Fibroblast of the conjunctiva (primary cell): ENCODE results near the gene FOXP1.

Experiments
- DNase-seq: peaks from one replicate; pipeline ENCODE4 v3.0.0-alpha.2; 2010; ENCODE audit warnings: low read depth

Gene FOXP1

GRCh38 chr3:71586810-71587242, 3.3 kb upstream of the FOXP1 start:
- no peak for DNase-seq

- peak; percentile 41 for DNase-seq
These were observed 2.6 kb upstream of the FOXP1 start for GRCh38 chr3:71585887-71586809.

- DNase-seq, result no peak
These were observed 1.6 kb upstream of the FOXP1 start for GRCh38 chr3:71585131-71585530.

- DNase-seq, result no peak
These were observed 975 bp upstream of the FOXP1 start for GRCh38 chr3:71584394-71585011.

GRCh38 chr3:71582612-71583565, 639 bp downstream of the FOXP1 start:
- no peak for DNase-seq

DNA sequence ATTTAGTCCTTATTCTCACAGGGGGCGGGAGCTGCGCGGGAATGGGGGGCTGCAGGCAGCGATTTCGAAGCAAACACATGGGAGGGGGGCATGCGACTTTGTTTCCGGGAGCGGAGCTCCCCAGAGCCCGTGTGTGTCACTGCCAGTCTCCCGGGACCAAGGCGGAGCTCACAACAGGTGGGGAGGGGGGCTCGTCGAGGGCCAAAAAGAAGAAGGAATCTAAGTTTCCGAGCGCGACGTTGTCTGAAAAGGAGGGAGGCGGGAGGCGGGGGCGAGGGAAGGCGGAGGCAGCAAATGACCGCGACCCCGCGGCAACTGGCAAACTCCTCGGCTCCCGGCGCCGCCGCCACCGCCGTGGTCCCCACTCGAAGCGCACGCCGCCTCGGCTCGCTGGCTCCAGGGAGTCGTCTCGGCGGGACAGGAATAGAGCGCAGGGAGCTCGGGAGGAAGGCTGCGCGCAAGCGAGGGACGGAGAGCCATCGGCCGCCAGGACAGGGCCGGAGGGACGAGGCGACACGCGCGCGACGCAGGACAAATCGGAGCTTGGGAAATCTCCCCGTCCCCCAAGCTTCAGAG, 1.4 kb downstream of the FOXP1 start:
- no peak for DNase-seq

- DNase-seq, result no peak
These were observed 2.0 kb downstream of the FOXP1 start for GRCh38 chr3:71581457-71582035.

DNA sequence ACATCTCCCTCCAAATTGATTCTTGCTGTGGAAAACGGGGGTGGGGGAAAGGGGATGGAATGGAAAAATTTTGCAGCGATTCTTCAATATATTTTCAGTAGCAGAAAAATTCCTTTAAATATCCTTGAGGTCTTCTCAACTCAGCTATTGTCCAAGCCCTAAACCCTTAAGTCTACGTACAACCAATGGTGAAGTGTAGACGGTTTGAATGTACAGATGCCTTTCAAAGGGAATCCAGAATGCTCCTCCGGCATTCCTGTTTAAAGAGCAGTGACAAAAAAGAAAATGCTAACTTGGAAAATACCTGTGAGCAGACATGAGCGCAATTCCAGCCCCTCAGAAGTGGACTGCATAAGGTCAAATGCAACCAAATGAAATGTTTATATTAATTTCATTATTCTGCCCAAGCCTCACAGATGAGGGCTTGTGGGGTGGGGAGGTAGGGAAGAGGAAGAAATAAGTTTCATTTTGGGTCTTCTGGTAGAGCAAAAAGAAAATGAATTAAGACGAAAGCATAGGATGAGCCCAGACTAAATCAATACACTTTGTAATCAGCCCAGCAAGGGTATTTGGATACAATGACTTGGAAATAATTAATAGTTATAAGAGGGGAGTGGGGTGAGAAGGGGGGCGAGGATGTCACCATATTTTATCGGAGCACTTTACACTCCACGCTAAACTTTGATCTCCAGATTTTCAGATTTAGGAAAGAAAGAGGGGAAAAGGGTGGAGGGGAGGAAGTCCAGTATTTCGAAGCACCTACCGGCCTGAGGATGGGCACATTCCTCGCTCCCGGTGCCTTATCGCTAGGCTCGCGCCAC, 2.7 kb downstream of the FOXP1 start:
- DNase-seq, result no peak

DNA sequence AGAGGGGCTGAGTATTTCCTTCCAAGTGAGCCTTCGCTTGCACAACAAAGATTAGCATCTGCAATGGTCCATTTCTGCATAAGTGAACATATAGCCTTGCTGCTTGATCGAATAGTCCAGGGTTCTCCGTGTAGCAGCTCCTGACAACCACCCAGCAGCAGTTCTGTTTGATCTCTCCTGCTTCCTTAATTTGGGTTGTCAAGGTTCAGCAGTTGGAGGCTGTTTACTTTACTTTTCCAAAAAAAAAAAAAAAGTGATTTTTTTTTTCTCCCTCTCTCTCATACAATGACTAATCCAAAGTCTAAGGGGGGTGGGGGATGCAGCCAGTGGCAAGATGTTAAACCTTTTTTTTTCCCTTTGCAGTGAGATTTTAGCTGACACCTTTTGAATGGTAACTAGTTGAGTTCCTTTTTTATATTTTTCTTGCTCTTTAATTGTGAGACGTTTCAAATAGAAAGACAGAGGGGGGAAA, 3.6 kb downstream of the FOXP1 start:
- no peak for DNase-seq

DNA sequence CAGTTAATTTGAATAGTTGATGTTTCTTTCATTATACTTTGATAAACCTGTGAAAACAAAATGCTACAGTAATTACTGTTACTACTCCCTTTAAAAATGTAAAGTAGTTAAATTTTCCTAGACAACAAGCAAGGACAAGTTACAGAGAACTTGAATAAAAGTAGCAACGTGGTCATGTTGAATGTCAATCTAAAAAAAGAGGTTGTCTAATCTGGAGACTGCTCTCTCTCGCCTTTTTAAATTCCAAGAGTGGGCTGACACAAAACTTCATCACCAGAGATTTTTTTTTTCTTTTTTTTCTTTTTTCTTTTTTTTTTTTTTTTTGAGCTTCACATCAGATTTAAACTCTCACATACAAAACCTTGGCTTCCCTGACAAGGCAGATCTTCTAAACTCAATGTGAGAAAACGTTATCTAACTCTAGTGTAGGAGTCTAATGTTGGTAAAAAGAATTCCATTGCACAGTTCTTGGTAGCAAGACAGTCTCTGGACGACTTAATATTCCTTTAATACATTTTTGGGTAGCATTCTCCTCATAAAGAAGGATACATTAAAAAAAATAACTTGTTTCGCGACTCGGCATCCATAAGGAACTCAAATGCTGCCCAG, 4.1 kb downstream of the FOXP1 start:
- DNase-seq, result no peak

- DNase-seq, result no peak
These were observed 5.3 kb downstream of the FOXP1 start for GRCh38 chr3:71578054-71578751.

DNA sequence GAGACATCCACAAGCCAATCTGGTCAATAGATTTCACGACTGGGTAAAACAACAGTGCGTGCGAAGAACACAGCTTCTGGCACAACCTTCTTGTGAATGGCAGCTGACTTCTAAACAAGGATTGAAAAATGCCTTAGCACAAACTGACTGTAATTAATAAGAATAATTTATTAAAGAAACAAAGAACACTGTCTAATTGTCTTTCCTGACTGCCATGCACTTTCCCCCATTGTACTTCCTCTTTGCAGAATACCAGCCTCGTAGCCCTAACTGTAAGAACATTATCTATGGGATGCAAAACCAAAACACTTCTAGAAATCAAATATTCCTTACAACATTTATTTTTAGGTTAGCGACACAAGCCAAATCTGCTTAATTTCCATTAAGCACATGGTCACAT, 6.5 kb downstream of the FOXP1 start:
- DNase-seq, result no peak

GRCh38 chr3:71575433-71575832, 8.1 kb downstream of the FOXP1 start:
- DNase-seq, result no peak

DNA sequence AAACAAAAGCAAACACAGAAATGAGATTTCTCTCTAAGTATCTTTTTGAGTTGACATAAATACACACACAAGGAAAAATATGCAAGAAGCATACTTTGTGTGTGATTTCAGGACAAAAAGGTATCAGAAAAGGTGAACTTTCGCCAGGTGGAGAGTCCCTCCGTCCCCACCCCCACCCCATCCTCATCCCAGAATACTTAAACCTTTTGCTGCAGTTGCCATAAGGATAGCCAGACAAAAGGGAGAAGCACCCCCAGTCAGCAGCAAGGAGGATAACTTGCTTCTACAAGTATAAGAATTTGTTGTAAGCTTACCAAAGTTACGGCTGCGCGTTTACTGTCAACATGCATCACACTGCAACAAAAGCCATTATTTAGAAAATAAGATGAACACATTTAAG, 10.3 kb downstream of the FOXP1 start:
- DNase-seq, result no peak

DNA sequence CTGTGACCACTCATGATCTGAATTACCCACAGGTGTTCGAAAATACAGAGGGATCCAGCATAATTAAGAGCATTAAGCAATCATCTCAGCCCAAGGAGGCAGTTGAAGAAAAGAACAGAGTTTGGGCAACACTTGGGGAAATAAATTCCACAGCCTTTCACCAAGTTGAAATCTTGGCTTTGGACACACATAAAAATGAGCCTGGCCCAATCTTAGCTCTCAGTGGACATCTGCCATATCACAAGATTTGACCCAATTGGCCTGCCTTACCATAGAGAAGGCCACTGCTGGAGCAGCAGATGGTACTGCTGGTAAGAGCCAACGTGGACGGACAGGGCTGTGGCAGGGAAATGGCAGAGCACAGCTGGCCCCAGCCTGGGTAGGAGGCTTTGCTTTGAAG, 13.0 kb downstream of the FOXP1 start:
- no peak for DNase-seq

DNA sequence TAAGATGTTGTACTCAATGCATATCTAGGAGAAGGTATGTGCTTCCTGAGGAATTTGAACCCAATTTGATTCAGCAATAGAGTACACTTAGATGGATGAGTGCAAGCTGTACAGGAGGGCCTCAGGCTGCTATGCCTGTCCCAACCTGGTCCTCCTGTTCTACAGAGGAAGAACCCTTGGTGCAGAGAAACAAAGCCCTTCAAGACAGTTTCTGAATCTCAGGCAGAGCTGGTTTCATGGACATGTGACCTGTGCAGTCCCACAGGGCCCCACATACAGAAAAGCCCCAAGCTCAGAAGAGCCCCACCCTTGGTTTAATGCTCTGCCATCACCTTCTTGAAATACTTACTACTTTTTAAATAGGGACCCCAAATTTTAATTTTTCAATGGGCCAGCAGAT, 15.3 kb downstream of the FOXP1 start:
- no peak for DNase-seq

DNA sequence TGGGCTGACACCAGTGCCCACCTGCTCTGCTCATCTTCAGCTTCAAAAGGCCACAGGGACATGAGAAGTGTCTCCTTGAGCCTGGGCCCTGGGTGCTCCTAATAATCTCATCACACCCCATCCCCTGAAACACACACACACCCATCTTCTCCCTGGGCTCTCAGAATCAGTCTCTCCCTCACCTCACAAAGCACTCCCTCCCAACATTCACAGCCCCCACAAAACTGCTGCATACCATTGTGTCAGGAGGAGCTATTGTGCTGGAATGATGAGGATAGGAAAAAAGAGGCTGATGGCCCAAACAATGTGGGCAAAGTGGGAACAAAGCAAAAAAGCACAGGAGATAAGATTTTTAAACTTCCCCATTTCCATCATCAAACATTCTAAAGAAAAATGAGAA, 16.8 kb downstream of the FOXP1 start:
- DNase-seq, result no peak

DNA sequence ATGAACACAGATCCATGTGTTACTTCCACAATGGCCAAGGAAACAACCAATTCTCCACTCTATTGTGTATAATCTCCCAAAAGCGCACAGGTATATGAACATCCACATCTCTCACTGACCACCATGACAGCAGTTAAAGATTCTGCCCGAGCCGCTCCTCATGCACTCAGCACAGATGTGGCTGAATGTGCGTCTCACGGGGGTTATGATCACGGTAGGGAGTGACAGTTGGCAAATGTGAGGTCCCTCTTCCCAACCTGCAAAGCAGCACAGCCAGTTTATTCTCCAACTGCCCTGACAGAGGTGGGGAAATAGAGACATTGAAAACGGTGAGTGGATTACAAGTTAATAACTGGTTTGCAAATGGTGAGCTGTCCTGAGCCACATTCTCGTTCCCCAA, 17.6 kb downstream of the FOXP1 start:
- no peak for DNase-seq

GRCh38 chr3:71565316-71565715, 18.2 kb downstream of the FOXP1 start:
- no peak for DNase-seq

DNA sequence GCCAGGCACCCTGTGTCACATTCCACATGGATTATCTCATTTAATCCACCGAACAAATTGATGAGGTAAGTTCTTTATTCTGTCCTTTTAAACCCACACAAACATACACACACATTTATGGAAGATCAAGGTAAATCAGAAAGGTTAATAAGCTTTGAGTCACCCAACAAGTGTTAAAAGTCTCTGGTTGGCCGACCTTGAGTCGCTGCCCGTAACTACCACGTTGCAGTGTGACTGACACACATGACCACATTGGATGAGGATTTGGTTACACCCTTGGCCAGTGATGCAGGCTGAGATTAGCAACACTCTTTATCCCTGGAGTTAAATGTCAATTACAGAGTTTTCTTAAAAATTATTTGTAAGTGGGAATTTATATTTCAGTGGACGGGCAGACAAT, 19.2 kb downstream of the FOXP1 start:
- no peak for DNase-seq
